ENCODE measurements around the gene TNPO3.
"Not testable (repeated sequence)": the region's sequence is repeated elsewhere in the genome, so short reads cannot be mapped to it uniquely, and the experiment has no call there.

Gene TNPO3

GRCh38 chr7:128920913-128921582, 133.9 kb downstream of the TNPO3 start:
- no peak for DNase-seq (ENCODE audit: low spot score)

GRCh38 chr7:128919881-128920799, 134.8 kb downstream of the TNPO3 start:
- DNase-seq (ENCODE audit: low spot score) = no peak

- no peak for DNase-seq (ENCODE audit: low spot score)
Measured at GRCh38 chr7:128919241-128919640, 135.7 kb downstream of the TNPO3 start.

GRCh38 chr7:128918016-128918665, 136.8 kb downstream of the TNPO3 start:
- DNase-seq (ENCODE audit: low spot score) = no peak

GRCh38 chr7:128917122-128917521, 137.8 kb downstream of the TNPO3 start:
- DNase-seq (ENCODE audit: low spot score) = no peak

GRCh38 chr7:128916643-128916915, 138.3 kb downstream of the TNPO3 start:
- DNase-seq (ENCODE audit: low spot score) = no peak

- no peak for DNase-seq (ENCODE audit: low spot score)
Measured at GRCh38 chr7:128915841-128916642, 138.9 kb downstream of the TNPO3 start.

GRCh38 chr7:128915271-128915819, 139.6 kb downstream of the TNPO3 start:
- no peak for DNase-seq (ENCODE audit: low spot score)

- no peak for DNase-seq (ENCODE audit: low spot score)
Measured at GRCh38 chr7:128914566-128915151, 140.3 kb downstream of the TNPO3 start.

GRCh38 chr7:128913870-128914565, 140.9 kb downstream of the TNPO3 start:
- DNase-seq (ENCODE audit: low spot score) = no peak

- DNase-seq (ENCODE audit: low spot score) = not testable (repeated sequence)
Measured at GRCh38 chr7:128912709-128913495, 142.0 kb downstream of the TNPO3 start.

GRCh38 chr7:128912281-128912680, 142.6 kb downstream of the TNPO3 start:
- no peak for DNase-seq (ENCODE audit: low spot score)

- no peak for DNase-seq (ENCODE audit: low spot score)
Measured at GRCh38 chr7:128911423-128912031, 143.4 kb downstream of the TNPO3 start.

GRCh38 chr7:128910569-128910945, 144.4 kb downstream of the TNPO3 start, which contains the start of gene KCP:
TSS of gene KCP (minus strand) at chr7:128910709. CDS start at chr7:128910676, 33 bp downstream.
- DNase-seq (ENCODE audit: low spot score) = no peak

- DNase-seq (ENCODE audit: low spot score) = peak; percentile 81
Measured at GRCh38 chr7:128909625-128910568, 145.0 kb downstream of the TNPO3 start.

GRCh38 chr7:128908750-128909624, 145.9 kb downstream of the TNPO3 start:
- DNase-seq (ENCODE audit: low spot score) = no peak
